CD14-positive monocyte (primary cell): Measurements from ENCODE around the gene KIF2A. TPM values are rescaled to one million over a fixed set of nuclear protein-coding genes. Genes with fewer than 3 reads are reported as not detected.

Experiments
- DNase-seq, 3 donors: peaks; one replicate each; pipeline ENCODE4 v3.0.0-alpha.2; 2011 to 2022
- H2AFZ ChIP-seq: 2 replicates; pipeline ENCODE4 v1.6.0; 2012; ENCODE audit warnings: mild to moderate bottlenecking, low read depth, low read length, inconsistent platforms; ENCODE audit not compliant: insufficient read depth, poor library complexity, severe bottlenecking
- H3K27ac ChIP-seq, 2 donors: 1 replicate in 1 of 2; 2 replicates in 1 of 2; pipeline ENCODE4 v1.5.1; 2012 to 2013; ENCODE audit warnings: low read length in 2 of 2, control low read depth in 1 of 2, inconsistent platforms in 1 of 2, low read depth in 1 of 2, mild to moderate bottlenecking in 1 of 2
- H3K27me3 ChIP-seq, 2 donors: one replicate each; pipeline versions ENCODE4 v1.6.0 to v1.6.1; 2011 to 2013; ENCODE audit warnings: low read length in 2 of 2; ENCODE audit not compliant: control insufficient read depth in 2 of 2, insufficient read depth in 2 of 2
- H3K36me3 ChIP-seq, 2 donors: replicated peaks in 1 of 2; 1 replicate in 1 of 2; 2 replicates in 1 of 2; pipeline versions ENCODE4 v1.5.1 to v1.6.1; 2012 to 2013; ENCODE audit warnings: low read length in 2 of 2, control low read depth in 1 of 2, inconsistent platforms in 1 of 2, mild to moderate bottlenecking in 1 of 2; ENCODE audit not compliant: insufficient read depth in 2 of 2, control insufficient read depth in 1 of 2
- H3K4me1 ChIP-seq, 2 donors: 1 replicate in 1 of 2; 2 replicates in 1 of 2; pipeline versions ENCODE4 v1.5.1 to v1.6.1; 2012 to 2013; ENCODE audit warnings: low read length in 2 of 2, control low read depth in 1 of 2, inconsistent platforms in 1 of 2, mild to moderate bottlenecking in 1 of 2, moderate library complexity in 1 of 2; ENCODE audit not compliant: insufficient read depth in 2 of 2, control insufficient read depth in 1 of 2
- H3K4me2 ChIP-seq: replicated peaks from 2 replicates; pipeline ENCODE3; 2012; ENCODE audit warnings: low read length, moderate library complexity, mild to moderate bottlenecking; ENCODE audit not compliant: poor library complexity, severe bottlenecking; ENCODE audit errors: extremely low read depth
- H3K4me3 ChIP-seq, 3 experiments: fragments of 200-600 bp in 1 of 3; sonication (generic) in 1 of 3; replicated peaks in 1 of 3; 1 replicate in 2 of 3; 2 replicates in 1 of 3; pipeline ENCODE4 v1.5.1; 2011 to 2013; ENCODE audit warnings: low read length in 3 of 3, mild to moderate bottlenecking in 3 of 3, control low read depth in 2 of 3, low read depth in 2 of 3, inconsistent platforms in 1 of 3, moderate library complexity in 1 of 3
- H3K79me2 ChIP-seq: 2 replicates; pipeline ENCODE4 v1.6.0; 2012; ENCODE audit warnings: mild to moderate bottlenecking, control low read depth, inconsistent platforms, low read length, moderate library complexity; ENCODE audit not compliant: insufficient read depth
- H3K9ac ChIP-seq: 2 replicates; pipeline ENCODE4 v1.6.0; 2017; ENCODE audit warnings: low read length, mild to moderate bottlenecking; ENCODE audit not compliant: insufficient read depth, poor library complexity, severe bottlenecking
- H3K9me3 ChIP-seq, 2 donors: replicated peaks in 1 of 2; 1 replicate in 1 of 2; 2 replicates in 1 of 2; pipeline versions ENCODE4 v1.5.1 to v1.6.1; 2012 to 2013; ENCODE audit warnings: low read length in 2 of 2, control low read depth in 1 of 2; ENCODE audit not compliant: control insufficient read depth in 1 of 2, insufficient read depth in 1 of 2
- H4K20me1 ChIP-seq: 2 replicates; pipeline ENCODE4 v1.6.0; 2012; ENCODE audit warnings: mild to moderate bottlenecking, low read length, control low read depth, moderate library complexity; ENCODE audit not compliant: insufficient read depth
- H3K27ac Mint-ChIP-seq, 7 donors: one replicate each; pipeline ENCODE4 v1.8.0; 2020; ENCODE audit warnings: mild to moderate bottlenecking in 7 of 7, mixed read lengths in 7 of 7, moderate library complexity in 6 of 7, inconsistent platforms in 2 of 7
- H3K27me3 Mint-ChIP-seq, 3 donors: one replicate each; pipeline ENCODE4 v1.8.0; 2021 to 2022; ENCODE audit warnings: low read depth in 3 of 3, mild to moderate bottlenecking in 3 of 3, mixed read lengths in 3 of 3, moderate library complexity in 3 of 3, inconsistent platforms in 1 of 3
- H3K36me3 Mint-ChIP-seq, 2 donors: one replicate each; pipeline ENCODE4 v1.8.0; 2020; ENCODE audit warnings: mixed read lengths in 2 of 2, inconsistent platforms in 1 of 2, mild to moderate bottlenecking in 1 of 2
- H3K4me1 Mint-ChIP-seq: one replicate; pipeline ENCODE4 v1.8.0; 2020; ENCODE audit warnings: mild to moderate bottlenecking, mixed read lengths
- H3K4me3 Mint-ChIP-seq, 2 donors: one replicate each; pipeline ENCODE4 v1.8.0; 2020; ENCODE audit warnings: mild to moderate bottlenecking in 2 of 2, mixed read lengths in 2 of 2, moderate library complexity in 1 of 2
- H3K9me3 Mint-ChIP-seq, 7 donors: one replicate each; pipeline ENCODE4 v1.8.0; 2020 to 2022; ENCODE audit warnings: mixed read lengths in 7 of 7, mild to moderate bottlenecking in 6 of 7, moderate library complexity in 6 of 7, inconsistent platforms in 2 of 7
- CTCF ChIP-seq: fragments of 200-600 bp; IDR thresholded peaks from one replicate; pipeline ENCODE4 v1.8.0; 2022; ENCODE audit warnings: antibody characterized with exemption, mild to moderate bottlenecking
- WGBS: methylation state at CpG from one replicate; pipeline ENCODE4 v1.1.5; 2013; ENCODE audit warnings: missing lambda C conversion rate; ENCODE audit not compliant: insufficient coverage; 5-methylcytosine and 5-hydroxymethylcytosine counted together
- intact Hi-C, 2 donors: fragments of 100-400 bp; cut with micrococcal nuclease; formaldehyde crosslinking; loops; one replicate each; pipeline versions ENCODE4 v1.15.0 to v1.15.1; 2023
- polyA plus RNA-seq, 3 donors: library from polyadenylated mRNA; depleted of rRNA in 1 of 3; unstranded in 2 of 3; stranded (reverse) in 1 of 3; fragments of 300-500 nt in 2 of 3; fragments of >200 nt in 1 of 3; fragmentation: Illumina TruSeq in 2 of 3; gene quantifications; 1 replicate in 2 of 3; 2 replicates in 1 of 3; pipeline ENCODE4 v1.2.3, GENCODE V29; 2012 to 2021

KIF2A gene
- polyA plus RNA-seq, 3 donors: 9.7 to 24.6 (median 21.7) TPM

GRCh38 chr5:62421414-62421813 lies 115.4 kb downstream of the KIF2A start:
- no peak for TF ChIP-seq CTCF
- H2AFZ ChIP-seq: no peak overlapping the region
- H3K27me3 Mint-ChIP-seq: no peaks in the 10 kb centered on the region
- no peaks in the 10 kb centered on the region for H3K27me3 ChIP-seq
- H4K20me1 ChIP-seq: no peaks in the 10 kb centered on the region
- 100% methylated on average over 1 of the region's 1 CpG for WGBS
- intact Hi-C loops: no loop called here
- no peaks in the 10 kb centered on the region for H3K4me1 Mint-ChIP-seq
- H3K36me3 Mint-ChIP-seq: peaks cover 0 to 23% of the 10 kb centered on the region in 2 donors
- H3K4me3 ChIP-seq: no peak overlapping the region
- no peak overlapping the region for H3K4me2 ChIP-seq
- peaks cover 63% of the 10 kb centered on the region for H3K79me2 ChIP-seq
- H3K4me3 Mint-ChIP-seq: no peak overlapping the region
- no peaks in the 10 kb centered on the region for H3K4me1 ChIP-seq
- H3K9ac ChIP-seq: no peak overlapping the region
- H3K27ac ChIP-seq: no peak overlapping the region
- peaks cover 0 to 9% of the 10 kb centered on the region in 2 donors for H3K36me3 ChIP-seq
- H3K9me3 ChIP-seq: no peaks in the 10 kb centered on the region
- no peak overlapping the region for H3K27ac Mint-ChIP-seq
- H3K9me3 Mint-ChIP-seq: peaks cover 0 to 5% (median 2%) of the 10 kb centered on the region in 7 donors
- DNase-seq: no peak

- H3K4me2 ChIP-seq: no peak overlapping the region
- Mint-ChIP-seq H3K36me3 (peaks cover 0 to 15% of the 10 kb centered on the region in 2 donors), H3K27me3 (no peaks in the 10 kb centered on the region), H3K27ac (peak overlapping the region in 1 of 7 donors; percentile 23), H3K9me3 (peaks cover 0 to 5% (median 2%) of the 10 kb centered on the region in 7 donors), H3K4me3 (no peak overlapping the region), H3K4me1 (peaks cover 3% of the 10 kb centered on the region)
- WGBS: no CpG with 5 or more reads among the region's 1 CpG
- intact Hi-C loops: no loop called here
- no peaks in the 10 kb centered on the region for H3K36me3 ChIP-seq
- TF ChIP-seq CTCF: no peak
- no peak for DNase-seq
- H3K27ac ChIP-seq: no peak overlapping the region
- H3K9ac ChIP-seq: no peak overlapping the region
- H4K20me1 ChIP-seq: no peaks in the 10 kb centered on the region
- no peaks in the 10 kb centered on the region for H3K4me1 ChIP-seq
- peaks cover 52% of the 10 kb centered on the region for H3K79me2 ChIP-seq
- H2AFZ ChIP-seq: no peak overlapping the region
- no peaks in the 10 kb centered on the region for H3K27me3 ChIP-seq
- no peak overlapping the region for H3K4me3 ChIP-seq
- no peaks in the 10 kb centered on the region for H3K9me3 ChIP-seq
These were observed 118.8 kb downstream of the KIF2A start for GRCh38 chr5:62424763-62425162.
